Activated CD4-positive, alpha-beta T cell treated with anti-CD3 and anti-CD28 coated beads, Interleukin-2, amount 50 U/mL, for 24 hours (primary cell): Measurements from ENCODE around the gene ZSWIM3.

Source experiments
- DNase-seq, 2 donors: peaks; one replicate each; pipeline ENCODE4 v3.0.0-alpha.2; 2020; ENCODE audit warnings: low read depth in 1 of 2, low spot score in 1 of 2

ZSWIM3 gene

GRCh38 chr20:45927071-45927878 lies 69.9 kb downstream of the ZSWIM3 start:
- no peak for DNase-seq
